ENCODE results near the gene LRRN4.

DNA sequence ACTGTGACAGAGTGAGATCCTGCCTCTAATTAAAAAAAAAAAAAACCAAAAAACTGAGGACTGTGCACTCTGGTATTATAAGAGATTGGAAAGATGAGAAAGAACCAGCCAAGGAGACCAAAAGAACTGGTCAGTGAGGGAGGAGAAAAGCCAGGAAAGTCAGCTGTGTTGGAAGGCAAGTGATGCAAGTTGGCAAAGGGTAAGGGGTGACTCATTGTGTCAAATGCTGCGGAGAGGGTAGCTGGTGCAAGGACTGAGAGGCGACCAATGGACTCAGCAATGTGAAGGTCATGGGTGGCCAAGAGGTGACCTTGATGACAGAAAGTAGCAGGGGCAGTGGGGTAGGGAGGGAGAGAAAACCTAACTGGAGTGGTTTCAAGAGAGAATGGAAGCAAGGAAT lies 27.4 kb upstream of the LRRN4 start:
- TF ChIP-seq, protein P1, sequence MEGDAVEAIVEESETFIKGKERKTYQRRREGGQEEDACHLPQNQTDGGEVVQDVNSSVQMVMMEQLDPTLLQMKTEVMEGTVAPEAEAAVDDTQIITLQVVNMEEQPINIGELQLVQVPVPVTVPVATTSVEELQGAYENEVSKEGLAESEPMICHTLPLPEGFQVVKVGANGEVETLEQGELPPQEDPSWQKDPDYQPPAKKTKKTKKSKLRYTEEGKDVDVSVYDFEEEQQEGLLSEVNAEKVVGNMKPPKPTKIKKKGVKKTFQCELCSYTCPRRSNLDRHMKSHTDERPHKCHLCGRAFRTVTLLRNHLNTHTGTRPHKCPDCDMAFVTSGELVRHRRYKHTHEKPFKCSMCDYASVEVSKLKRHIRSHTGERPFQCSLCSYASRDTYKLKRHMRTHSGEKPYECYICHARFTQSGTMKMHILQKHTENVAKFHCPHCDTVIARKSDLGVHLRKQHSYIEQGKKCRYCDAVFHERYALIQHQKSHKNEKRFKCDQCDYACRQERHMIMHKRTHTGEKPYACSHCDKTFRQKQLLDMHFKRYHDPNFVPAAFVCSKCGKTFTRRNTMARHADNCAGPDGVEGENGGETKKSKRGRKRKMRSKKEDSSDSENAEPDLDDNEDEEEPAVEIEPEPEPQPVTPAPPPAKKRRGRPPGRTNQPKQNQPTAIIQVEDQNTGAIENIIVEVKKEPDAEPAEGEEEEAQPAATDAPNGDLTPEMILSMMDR (IDR thresholded peaks at IDR 0.05): no peak
- TF ChIP-seq POLR2AphosphoS5 (IDR thresholded peaks at IDR 0.05): no peak
- TF ChIP-seq EP300 (IDR thresholded peaks at IDR 0.05): no peak
